Measurements from ENCODE around the gene ENTPD6. TPM values are rescaled to one million over a fixed set of nuclear protein-coding genes. Genes with fewer than 3 reads are reported as not detected.
A peak's percentile ranks its signal among the peaks of the same experiment; 100 is the strongest.

ENTPD6 gene
- total RNA-seq, 1 experiment from 2014 or later = 53.5 TPM

DNA sequence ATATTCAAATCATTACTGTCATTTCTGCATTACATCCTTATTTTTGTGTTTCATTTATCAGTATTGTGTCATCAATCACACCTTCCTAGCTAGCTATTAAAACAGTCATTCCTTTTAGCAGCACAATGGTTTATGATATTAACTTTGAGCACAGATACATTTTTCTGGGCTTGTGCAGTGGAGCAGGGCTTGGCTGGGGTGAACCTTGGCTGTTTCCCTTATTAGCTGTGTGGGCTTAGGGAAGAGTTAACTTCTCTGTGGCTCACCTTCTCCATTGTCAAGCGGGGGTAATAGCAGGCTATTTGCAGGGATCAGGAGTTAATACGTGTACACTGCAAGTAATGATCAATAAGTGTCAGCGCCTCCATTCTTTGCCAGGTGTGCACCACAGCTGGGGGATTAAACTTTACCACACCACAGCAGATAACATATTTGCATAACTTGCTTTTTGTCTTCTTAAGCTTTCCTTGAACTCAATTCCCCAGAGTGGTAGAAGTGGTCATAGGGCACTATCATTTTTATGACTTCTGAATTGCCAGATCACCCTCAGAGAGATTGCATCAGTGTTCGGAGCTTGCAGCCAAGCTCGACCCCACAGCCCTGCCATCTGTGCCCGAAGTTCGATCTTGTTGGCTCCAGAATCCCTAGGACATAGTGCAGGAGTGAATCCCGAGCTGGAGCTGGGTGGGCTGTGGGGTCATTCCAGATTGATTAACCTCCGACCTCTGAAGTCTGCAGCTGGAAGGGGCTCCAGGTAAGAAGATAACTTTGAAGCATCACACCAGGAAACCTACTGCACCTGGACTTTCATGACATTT lies 50.9 kb downstream of the ENTPD6 start:
- Histone ChIP-seq H3K9me3 (replicated peaks) (no peaks in the 10 kb centered on the region; the same call in 1 of the 2 replicates), H3K4me3 (no peak overlapping the region; the same call in 1 of the 2 replicates), H3K4me1 (peaks cover 26% of the 10 kb centered on the region), H3K36me3 (no peaks in the 10 kb centered on the region), H3K27ac (no peak overlapping the region), H3K27me3 (no peaks in the 10 kb centered on the region)
- peak in 1 of 2 experiments; percentile 2 for DNase-seq

DNA sequence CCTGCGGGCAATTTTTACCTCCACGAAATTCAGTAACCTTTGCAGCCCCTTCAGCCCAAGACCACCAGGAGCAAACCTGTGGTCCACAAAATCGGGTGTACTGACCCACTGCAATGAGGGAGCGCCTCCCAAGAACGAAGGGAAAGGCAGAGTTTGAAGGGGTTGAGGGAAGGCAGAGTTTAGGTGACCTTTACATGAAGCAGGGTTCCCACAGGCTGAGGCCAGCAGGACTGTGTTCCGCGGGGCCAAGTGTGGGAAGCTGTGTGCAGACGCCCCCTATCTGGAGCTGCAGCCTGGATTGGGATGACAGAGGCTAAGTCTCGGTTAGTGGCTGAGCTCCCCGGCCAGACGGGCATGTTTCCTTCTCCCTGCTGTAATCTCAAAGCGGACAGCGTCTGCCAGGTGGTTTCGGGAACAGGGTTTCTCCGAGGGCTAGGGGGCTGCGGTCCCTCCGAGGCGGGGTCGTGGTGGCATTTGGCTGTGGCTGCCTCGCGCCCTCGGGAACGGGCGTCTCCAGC lies 51.5 kb downstream of the ENTPD6 start:
- Histone ChIP-seq H3K4me1 (peaks cover 26% of the 10 kb centered on the region), H3K27ac (0 out of 2 replicates have a peak overlapping the region, but pooled peaks have one; percentile 22)
- DNase-seq = peak; percentile 67 to 75

DNA sequence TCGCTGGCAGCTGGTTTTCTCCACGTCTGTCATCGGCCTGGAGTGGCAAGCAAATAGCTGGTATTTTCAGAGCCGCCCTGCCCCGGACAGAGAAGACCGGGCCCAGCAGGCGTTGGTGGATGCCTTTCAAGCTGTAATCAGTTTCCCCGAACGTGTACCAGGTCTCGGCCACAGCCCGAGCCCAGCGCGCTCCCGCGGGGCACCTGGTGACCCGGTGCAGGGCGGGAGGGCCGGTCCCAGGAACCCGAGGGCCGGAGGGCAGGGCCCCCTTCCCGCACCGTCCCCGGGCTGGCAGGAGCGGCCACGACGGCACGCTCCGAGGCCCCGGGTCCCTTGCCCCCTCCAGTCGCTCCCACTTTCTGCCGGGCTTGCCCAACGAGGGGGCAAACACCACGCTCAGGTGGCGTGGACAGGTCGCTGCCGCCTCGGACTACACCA lies 52.0 kb downstream of the ENTPD6 start:
- no peaks in the 10 kb centered on the region for H3K27me3 ChIP-seq
- peak in 1 of 2 experiments; percentile 46 for DNase-seq
- no peaks in the 10 kb centered on the region; the same call in 1 of the 2 replicates for H3K9me3 ChIP-seq (replicated peaks)
- H3K4me1 ChIP-seq = peaks cover 26% of the 10 kb centered on the region
- peak overlapping the region; percentile 98 for H3K4me3 ChIP-seq
- peak overlapping the region; percentile 22; the same call in 1 of the 2 replicates for H3K27ac ChIP-seq
- no peaks in the 10 kb centered on the region for H3K36me3 ChIP-seq

More for the DNA sequence above, 51.5 kb downstream of the ENTPD6 start:
- Histone ChIP-seq H3K4me3 (peak overlapping the region; percentile 98), H3K36me3 (no peaks in the 10 kb centered on the region), H3K27me3 (no peaks in the 10 kb centered on the region), H3K9me3 (replicated peaks) (no peaks in the 10 kb centered on the region; the same call in 1 of the 2 replicates)

DNA sequence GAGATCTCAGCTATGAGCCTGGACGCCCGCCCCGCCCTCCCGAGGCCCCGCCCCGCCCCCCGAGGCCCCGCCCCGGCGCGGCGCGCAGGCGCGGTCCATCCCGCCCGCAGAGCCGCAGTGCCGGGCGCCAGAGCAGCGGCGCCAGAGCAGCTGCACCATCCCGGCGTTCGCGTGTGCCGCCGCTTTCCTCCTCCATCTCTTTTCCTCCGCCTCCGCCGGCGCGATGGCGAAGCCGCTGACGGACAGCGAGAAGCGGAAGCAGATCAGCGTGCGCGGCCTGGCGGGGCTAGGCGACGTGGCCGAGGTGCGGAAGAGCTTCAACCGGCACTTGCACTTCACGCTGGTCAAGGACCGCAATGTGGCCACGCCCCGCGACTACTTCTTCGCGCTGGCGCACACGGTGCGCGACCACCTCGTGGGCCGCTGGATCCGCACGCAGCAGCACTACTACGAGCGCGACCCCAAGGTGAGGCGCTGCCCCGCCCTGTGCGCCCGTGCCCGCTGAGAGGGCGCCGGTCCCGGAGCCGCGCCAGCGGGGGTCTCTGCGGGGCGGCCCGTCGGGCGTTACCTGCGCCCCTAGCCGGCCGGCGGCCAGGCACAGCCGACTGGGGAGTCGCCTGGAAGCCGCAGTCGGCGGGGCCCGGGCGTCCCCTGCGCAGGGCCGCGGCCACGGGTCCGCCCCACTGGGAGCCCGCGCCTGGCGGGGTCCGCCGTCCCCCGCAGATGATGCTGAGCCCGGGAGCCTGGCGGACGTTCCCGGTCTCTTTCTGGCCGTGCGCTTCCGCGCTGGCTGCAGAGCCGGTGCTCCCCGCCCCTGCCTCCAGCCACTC lies 52.7 kb downstream of the ENTPD6 start, which contains the start of gene PYGB:
Gene PYGB, plus strand, starts transcription at position 130 of the 830 bp plus-strand sequence. Its CDS starts 94 bp downstream, at position 224.
- H3K4me3 ChIP-seq = peak within 1 kb of the TSS; percentile 98
- H3K9me3 ChIP-seq (replicated peaks) = no peaks in the 10 kb centered on the region; the same call in 1 of the 2 replicates
- H3K4me1 ChIP-seq = peaks cover 26% of the 10 kb centered on the region
- H3K27ac ChIP-seq = peak within 1 kb of the TSS; percentile 78
- H3K27me3 ChIP-seq = no peaks in the 10 kb centered on the region
- no peaks in the 10 kb centered on the region for H3K36me3 ChIP-seq
- DNase-seq = peak; percentile 88 to 90

DNA sequence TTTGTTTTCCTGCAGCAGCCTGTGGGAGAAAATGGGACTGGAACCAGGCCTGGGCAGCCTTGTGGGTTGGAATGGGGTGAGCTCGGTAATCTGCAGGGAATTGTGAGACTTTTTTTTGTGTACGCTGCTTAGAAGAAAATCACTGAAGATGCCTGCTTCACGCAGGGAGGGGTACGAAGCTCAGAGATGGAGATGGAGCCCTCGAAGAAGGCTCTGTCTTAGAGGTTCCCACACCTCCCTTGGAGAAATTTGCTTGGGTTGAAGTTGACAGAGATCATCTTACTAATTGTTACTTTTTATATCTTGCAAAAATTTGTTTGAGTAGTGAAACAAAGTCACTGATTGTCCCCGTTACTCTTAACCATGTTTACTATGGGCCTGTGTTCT lies 53.3 kb downstream of the ENTPD6 start:
- Histone ChIP-seq H3K4me3 (peak overlapping the region; percentile 98), H3K4me1 (peaks cover 26% of the 10 kb centered on the region), H3K27me3 (no peaks in the 10 kb centered on the region), H3K36me3 (no peaks in the 10 kb centered on the region), H3K9me3 (replicated peaks) (no peaks in the 10 kb centered on the region; the same call in 1 of the 2 replicates), H3K27ac (peak overlapping the region; percentile 78; the same call in 1 of the 2 replicates)
- peak in 1 of 2 experiments; percentile 9 for DNase-seq

DNA sequence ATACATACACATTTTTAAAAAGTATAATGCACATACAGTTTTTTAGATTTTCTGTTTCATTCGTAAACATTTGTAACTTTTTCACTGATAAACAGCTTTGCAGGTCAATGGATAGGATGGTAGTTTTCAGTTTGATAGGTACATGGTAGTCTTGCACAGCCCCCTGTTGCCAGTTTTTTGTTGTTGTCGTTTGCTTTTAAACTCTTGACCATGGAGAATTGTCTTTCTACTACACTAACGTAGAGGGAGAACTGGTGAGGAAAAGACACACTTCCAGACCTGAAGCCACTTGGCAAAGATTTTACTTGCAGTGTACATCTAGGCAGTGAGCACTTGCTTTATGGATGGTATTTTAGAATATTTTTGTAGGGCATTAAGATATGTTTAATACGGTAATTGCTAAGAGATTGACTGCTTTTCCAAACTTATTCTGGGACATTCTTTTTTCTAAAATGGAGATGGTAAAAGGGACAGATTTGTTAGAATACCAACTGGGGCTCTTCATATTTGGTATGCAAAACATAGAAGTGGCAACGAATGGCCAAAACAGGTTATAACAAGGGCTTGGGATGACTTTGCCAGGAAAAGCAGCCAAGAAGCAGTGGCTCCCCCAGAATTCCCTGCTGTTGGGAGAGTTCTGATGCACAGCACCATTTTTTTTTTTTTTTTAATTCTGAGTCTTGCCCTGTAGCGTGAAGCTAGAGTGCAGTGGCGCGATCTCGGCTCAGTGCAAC lies 53.9 kb downstream of the ENTPD6 start:
- H3K9me3 ChIP-seq (replicated peaks) = no peaks in the 10 kb centered on the region
- DNase-seq = no peak
- H3K27ac ChIP-seq = no peak overlapping the region

DNA sequence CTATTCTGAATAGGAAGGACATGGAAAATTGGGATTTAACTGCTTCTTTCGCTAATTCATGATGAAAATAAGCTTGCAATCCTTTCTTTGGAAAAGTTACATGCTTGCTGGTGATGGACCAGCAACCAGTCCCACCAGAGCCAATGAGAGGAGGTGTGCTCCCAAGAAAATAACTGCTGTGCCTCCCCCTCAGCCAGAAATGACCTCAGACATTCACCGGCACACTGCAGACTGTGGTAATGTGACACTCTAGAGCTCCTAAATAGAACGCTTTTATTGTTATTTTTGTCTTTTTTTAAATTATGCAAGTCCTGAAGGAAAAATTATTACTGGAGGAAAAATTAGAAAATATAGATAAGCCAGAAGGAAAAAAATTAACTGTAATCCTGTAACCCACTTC lies 55.0 kb downstream of the ENTPD6 start:
- H3K9me3 ChIP-seq (replicated peaks) = no peaks in the 10 kb centered on the region
- no peaks in the 10 kb centered on the region for H3K27me3 ChIP-seq
- H3K27ac ChIP-seq = no peak overlapping the region
- H3K4me3 ChIP-seq = no peak overlapping the region
- DNase-seq = no peak
- H3K36me3 ChIP-seq = no peaks in the 10 kb centered on the region
- peaks cover 24% of the 10 kb centered on the region for H3K4me1 ChIP-seq

More for the DNA sequence above, 53.9 kb downstream of the ENTPD6 start:
- Histone ChIP-seq H3K4me1 (peaks cover 26% of the 10 kb centered on the region), H3K36me3 (no peaks in the 10 kb centered on the region), H3K27me3 (no peaks in the 10 kb centered on the region), H3K4me3 (peak overlapping the region; percentile 98)

DNA sequence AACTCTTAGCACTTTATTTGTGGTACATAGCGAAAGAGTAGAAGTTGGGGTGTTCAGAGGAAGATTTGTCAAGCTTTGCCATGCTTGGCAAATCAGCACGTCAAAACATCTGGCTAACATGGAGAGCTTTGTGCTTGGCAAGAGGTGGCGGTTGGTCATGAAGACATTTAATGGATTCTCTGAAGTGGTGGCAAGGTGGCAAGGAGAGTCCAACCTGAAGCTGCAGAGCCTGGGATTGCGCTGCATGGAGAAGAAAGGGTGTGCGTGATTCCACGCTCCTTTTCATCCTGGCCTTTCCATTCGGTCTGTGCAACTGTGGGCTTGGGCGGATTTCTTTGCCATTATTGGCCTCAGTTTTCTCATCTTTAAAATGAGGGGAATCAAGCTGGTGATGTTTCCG lies 55.5 kb downstream of the ENTPD6 start:
- Histone ChIP-seq H3K9me3 (replicated peaks) (no peaks in the 10 kb centered on the region), H3K27me3 (no peaks in the 10 kb centered on the region), H3K4me3 (no peak overlapping the region), H3K4me1 (peaks cover 22% of the 10 kb centered on the region), H3K27ac (no peak overlapping the region), H3K36me3 (no peaks in the 10 kb centered on the region)
- no peak for DNase-seq

DNA sequence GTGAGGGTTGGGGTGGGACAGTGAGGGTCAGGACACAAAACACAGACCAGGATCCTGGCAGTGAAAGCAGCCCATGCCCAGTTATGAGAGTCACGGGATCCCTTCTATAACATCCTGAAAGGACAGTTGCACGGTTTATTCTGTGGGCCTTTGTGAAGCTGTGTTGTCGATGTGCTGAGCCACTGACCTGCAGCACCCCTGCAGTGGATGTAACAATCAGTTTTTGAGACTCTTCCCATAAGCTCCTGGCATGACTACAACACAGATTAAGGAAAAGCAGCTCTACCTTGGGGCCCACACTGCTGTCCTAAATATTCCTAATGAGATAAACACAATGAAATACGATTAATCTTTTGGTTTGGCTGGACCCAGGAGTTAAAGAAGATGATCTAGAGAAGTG lies 56.0 kb downstream of the ENTPD6 start:
- Histone ChIP-seq H3K27me3 (no peaks in the 10 kb centered on the region), H3K4me1 (peaks cover 24% of the 10 kb centered on the region), H3K4me3 (no peak overlapping the region), H3K27ac (no peak overlapping the region), H3K36me3 (no peaks in the 10 kb centered on the region), H3K9me3 (replicated peaks) (no peaks in the 10 kb centered on the region)
- DNase-seq = no peak

DNA sequence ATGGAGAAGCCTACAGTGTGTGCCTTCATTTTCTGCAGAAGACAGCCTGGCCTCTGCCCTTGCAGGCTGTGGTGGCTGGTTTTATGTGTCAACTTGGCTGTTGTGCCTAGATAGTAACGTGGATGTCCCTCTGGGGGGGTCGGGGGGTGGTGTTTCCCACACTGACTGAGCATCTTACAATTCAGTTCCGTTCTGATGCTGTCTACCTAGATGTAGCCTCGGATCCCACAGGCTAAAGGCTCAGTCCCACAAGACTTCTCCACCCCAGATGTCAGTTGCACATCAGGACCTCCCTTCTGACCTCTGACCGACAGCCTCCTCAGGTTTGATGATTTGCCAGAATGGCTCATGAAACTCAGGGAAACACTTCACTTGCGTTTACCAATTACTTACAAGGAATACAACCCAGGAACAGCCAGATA lies 56.7 kb downstream of the ENTPD6 start:
- no peaks in the 10 kb centered on the region for H3K27me3 ChIP-seq
- H3K4me3 ChIP-seq = no peak overlapping the region
- peaks cover 24% of the 10 kb centered on the region for H3K4me1 ChIP-seq
- H3K27ac ChIP-seq = no peak overlapping the region
- H3K36me3 ChIP-seq = no peaks in the 10 kb centered on the region
- no peaks in the 10 kb centered on the region for H3K9me3 ChIP-seq (replicated peaks)
- no peak for DNase-seq

DNA sequence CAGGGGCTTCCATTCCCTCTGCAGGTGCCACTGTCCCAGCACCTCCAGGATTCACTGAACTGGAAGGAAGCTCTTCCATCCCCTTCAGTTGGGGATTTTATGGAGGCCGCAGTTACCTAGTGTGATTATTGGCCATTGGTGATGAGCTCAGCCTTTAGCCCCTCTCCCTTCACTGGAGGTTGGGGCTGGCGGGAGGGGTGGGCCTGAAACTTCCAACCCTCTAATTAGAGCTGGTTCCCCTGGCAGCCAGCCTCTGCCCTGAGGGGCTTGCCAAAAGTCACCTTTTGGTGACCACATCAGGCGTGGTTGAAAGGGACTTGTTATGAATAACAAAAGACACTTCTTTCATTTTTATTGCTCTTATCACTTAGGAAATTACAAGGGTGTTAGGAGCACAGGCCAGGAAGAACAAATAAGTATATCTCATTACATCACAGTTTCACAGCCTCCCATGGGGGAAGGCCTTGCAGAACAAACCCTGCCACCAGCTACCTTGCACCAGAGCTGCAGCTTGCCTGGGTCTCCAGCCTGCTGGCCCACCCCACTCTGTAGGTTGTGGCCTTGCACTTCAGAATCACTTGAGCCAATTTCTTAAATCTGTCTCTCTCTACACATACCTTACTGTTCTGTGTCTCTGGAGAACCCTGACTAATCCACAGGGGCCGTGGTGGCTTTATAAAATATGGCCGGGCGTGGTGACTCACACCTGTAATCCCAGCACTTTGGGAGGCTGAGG lies 57.3 kb downstream of the ENTPD6 start:
- no peaks in the 10 kb centered on the region for H3K36me3 ChIP-seq
- H3K27ac ChIP-seq = no peak overlapping the region
- DNase-seq = no peak
- H3K4me1 ChIP-seq = peaks cover 29% of the 10 kb centered on the region
- H3K4me3 ChIP-seq = no peak overlapping the region
- H3K9me3 ChIP-seq (replicated peaks) = no peaks in the 10 kb centered on the region
- no peaks in the 10 kb centered on the region for H3K27me3 ChIP-seq

DNA sequence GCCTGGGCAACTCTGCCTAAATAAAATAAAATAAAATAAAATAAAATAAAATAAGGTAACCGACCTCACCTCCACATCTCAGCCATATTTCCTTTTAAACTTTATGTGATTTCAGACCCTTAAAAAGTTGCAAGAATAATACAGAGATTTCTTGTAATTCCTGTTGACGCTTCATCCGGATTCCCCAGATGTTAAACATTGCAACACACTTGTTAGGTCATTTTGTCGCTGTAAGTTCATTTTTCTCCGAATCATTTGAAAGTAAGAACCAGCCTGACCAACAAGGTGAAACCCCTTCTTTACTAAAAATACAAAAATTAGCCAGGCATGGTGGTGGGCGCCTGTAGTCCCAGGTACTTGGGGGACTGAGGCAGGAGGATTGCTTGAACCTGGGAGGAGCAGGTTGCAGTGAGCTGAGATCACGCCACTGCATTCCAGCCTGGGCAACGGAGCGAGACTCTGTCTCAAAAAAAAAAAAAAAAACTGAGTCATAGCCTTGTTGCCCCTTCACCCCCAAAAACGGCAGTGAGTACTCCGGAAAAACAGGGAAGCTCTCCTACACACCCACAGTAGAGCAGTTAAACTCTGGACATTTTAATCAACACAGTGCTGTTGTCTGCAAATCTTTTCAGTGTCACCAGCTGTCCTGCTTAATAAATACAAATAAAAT lies 58.2 kb downstream of the ENTPD6 start:
- no peaks in the 10 kb centered on the region for H3K27me3 ChIP-seq
- peaks cover 2% of the 10 kb centered on the region; the same call in 1 of the 2 replicates for H3K36me3 ChIP-seq
- peaks cover 36% of the 10 kb centered on the region for H3K4me1 ChIP-seq
- no peak for DNase-seq
- no peak overlapping the region for H3K4me3 ChIP-seq
- H3K27ac ChIP-seq = no peak overlapping the region
- no peaks in the 10 kb centered on the region for H3K9me3 ChIP-seq (replicated peaks)

DNA sequence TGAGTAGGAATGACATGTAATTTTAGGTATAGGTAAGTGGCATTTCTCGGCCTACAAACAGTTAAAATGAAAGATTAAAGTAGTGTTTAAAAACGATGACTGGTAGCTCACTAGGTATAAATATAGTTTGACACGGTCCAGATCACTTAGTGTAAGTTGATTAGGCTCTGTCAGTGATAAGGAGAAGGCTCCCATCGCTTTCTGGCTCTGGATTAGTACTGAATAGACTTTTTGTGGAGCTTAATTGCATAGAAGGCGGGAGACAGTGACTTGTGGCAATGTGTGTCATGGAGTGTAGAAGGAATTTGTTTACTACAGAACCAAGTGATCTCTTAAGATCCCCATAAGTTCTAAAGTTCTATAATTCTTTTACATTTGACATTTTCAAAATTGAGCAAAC lies 59.1 kb downstream of the ENTPD6 start:
- H3K27me3 ChIP-seq = no peaks in the 10 kb centered on the region
- no peak overlapping the region for H3K4me3 ChIP-seq
- no peak overlapping the region for H3K27ac ChIP-seq
- H3K36me3 ChIP-seq = peaks cover 11% of the 10 kb centered on the region
- H3K4me1 ChIP-seq = peaks cover 32% of the 10 kb centered on the region
- DNase-seq = no peak
- no peaks in the 10 kb centered on the region for H3K9me3 ChIP-seq (replicated peaks)
